GM12873 (cell line): ENCODE data around the gene PML.

Experiments used
- TF ChIP-seq, protein P1 (sequence below): IDR thresholded peaks from 2 replicates; pipeline ENCODE4 v1.5.1; 2012; ENCODE audit warnings: low read depth, mild to moderate bottlenecking, moderate library complexity, low read length, control low read depth; ENCODE audit not compliant: insufficient read depth; ENCODE audit errors: missing control alignments

Gene PML

DNA sequence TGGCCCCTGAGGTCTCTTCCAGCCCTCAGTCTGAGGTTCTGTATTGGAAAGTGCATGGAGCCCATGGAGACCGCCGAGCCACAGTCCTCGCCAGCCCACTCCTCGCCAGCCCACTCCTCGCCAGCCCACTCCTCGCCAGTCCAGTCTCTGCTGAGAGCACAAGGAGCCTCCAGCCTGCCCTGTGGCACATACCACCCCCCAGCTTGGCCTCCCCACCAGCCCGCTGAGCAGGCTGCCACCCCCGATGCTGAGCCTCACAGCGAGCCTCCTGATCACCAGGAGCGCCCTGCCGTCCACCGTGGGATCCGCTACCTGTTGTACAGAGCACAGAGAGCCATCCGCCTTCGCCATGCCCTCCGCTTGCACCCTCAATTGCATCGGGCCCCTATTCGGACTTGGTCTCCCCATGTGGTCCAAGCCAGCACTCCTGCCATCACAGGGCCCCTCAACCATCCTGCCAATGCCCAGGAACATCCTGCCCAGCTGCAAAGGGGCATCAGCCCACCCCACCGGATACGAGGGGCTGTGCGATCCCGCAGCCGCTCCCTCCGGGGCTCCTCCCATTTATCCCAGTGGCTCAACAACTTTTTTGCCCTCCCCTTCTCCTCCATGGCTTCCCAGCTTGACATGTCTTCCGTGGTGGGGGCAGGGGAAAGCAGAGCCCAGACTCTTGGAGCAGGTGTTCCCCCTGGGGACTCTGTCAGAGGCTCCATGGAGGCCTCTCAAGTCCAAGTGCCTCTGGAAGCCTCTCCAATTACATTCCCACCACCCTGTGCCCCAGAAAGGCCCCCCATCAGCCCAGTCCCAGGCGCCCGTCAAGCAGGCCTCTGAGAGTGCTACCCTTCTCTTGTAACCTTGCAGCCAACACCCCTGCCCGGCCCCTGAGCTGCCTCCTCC is 40.9 kb downstream of the PML start:
- TF ChIP-seq, protein P1, sequence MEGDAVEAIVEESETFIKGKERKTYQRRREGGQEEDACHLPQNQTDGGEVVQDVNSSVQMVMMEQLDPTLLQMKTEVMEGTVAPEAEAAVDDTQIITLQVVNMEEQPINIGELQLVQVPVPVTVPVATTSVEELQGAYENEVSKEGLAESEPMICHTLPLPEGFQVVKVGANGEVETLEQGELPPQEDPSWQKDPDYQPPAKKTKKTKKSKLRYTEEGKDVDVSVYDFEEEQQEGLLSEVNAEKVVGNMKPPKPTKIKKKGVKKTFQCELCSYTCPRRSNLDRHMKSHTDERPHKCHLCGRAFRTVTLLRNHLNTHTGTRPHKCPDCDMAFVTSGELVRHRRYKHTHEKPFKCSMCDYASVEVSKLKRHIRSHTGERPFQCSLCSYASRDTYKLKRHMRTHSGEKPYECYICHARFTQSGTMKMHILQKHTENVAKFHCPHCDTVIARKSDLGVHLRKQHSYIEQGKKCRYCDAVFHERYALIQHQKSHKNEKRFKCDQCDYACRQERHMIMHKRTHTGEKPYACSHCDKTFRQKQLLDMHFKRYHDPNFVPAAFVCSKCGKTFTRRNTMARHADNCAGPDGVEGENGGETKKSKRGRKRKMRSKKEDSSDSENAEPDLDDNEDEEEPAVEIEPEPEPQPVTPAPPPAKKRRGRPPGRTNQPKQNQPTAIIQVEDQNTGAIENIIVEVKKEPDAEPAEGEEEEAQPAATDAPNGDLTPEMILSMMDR, result no peak

DNA sequence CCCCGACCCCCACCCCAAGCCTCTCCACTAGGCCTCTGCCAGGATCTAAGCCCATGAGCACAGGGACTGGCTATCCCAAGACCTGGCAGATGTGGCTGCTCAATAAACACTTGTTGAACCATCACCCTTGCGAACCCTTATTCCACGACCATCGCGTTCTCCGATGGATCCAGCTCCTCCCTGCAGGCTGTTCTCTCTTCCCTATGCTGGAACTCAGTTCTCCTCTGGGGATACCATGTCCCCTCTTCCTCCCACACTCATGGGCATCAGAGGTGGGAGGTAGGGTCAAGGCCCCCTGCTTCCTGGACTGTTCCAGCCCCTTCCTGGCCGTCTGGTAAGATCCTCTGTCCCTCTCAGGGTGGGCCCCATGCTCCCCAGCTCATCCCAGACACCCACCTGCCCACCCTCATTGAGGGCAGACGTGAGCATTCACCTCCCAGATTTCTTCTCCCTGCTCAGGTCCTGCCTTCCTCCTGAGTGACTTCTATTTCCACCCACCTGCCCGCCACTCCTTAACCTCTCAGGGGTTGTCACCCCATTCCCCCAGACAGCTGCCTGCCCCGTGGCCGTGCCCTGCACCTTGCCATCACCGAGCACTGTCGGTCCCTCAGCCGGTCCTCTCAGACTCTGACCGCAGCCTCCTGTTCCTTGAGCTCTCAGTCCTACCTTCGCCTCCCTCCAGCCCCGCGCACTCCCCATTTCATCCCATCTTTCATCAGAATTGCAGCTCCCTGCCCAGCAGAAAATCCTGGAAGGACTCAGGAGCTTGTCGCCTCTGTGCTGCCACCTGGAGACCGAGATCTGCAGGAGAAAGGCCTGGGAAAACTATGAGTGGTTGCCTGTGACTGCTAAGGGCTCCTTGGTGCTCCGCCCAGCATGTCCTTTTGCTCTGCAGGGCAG is 42.0 kb downstream of the PML start:
- TF ChIP-seq, protein P1, result peak; percentile 30

DNA sequence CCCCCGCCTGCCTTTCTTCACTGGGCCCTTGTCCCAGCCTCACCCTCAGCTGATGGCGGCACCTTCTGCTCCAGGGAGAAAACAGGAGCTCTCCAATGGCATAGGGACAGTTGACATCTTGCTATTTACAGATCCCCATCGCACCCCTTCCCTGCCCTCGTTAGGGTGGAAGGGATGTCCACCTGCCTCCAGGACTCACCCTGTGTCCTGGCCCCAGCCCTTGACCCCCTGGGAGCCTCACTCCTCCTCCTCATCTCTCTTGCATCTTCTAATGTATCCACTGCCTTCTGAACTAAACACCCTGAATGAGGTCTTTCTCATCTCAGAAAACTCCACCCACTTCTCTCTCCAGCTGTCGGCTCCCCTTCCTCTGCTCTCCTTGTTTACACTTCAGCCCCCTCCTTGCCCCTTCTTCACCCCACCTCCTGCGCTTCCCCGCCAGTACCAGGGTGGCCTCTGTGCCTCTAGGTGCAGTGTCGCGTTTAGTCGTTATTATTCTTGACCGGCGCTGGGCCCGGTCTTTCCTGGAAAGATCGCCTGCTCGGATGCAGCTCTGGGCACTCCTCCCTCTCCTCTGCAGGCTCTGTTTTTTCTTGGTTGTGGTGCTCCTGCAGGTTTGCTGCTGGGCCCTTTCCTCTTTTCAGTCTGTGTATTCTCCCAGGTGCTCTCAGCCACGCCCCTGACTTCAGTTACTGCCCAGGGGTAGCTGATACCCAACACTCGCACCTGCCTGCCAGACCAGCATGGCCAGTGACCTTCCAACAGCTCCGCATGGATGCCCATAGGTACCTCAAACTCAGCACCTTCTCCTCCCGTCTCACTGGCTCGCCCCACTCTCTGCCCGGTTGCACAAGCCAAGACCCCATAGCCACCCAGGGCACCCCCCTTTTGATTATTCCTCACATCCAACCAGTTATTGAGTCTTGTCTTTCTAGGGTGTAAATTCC is 42.9 kb downstream of the PML start:
- TF ChIP-seq, protein P1, result no peak

DNA sequence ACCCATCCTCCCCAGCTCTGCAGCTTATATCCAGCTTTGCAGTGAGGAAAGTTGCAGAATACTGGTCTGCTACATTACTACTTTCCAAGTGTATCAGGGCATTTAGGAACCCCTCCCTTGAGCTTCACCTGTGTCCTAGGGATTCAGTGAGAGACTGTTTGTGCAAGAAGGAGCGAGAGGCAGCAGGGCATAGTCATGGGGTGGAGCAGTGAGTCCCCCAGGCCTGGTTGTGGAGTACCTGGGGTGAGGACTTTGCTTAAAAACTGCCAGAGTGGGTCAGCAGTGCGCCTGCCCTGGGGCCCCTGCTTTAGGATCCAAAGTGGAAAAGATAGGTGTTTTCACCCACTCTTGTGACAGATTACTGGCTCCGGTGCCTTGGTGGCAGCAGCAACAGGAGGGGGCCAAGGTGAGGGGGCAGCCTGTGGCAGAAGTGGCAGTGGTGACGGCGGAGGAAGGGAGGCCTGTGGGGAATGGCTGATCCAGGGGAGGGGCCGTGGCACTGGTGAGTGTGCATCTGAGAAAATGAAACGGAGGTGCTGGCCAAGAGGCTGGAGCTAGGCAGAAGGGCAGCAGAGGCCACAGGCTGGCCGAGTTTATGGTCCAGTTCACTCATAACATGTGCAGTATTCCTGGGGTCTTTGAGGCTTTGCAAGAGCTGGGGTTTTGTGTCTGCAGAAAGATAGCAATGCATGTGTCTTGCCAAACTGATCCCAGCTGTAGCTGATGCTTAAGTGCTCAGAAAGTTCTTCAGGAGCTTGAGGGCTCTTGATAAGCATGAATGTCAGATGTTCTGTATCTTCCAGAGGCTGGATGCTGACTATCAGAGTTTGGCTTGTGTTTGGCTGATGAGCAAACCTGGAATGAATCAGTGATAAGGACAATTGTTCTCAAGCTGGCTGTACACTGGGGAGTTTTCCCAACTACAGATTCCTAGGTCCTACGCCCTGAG is 44.5 kb downstream of the PML start:
- TF ChIP-seq, protein P1, result no peak

DNA sequence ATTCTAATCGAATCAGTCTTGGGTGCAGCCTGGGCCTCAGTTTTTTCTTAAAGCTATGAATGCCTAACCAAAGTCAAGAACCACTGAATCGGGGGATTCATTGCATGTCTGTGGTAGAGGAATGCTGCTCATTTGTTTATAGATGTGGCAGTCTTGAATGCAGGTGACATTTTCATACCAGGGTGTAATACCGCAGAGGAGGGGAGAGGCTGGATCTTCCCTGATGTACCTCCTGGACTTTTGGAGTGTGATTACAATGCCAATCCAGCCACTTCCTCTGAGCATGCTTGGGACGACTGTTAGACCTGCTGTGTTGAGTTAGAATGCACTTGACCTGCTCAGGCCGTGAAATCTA is 45.1 kb downstream of the PML start:
- TF ChIP-seq, protein P1, result no peak

DNA sequence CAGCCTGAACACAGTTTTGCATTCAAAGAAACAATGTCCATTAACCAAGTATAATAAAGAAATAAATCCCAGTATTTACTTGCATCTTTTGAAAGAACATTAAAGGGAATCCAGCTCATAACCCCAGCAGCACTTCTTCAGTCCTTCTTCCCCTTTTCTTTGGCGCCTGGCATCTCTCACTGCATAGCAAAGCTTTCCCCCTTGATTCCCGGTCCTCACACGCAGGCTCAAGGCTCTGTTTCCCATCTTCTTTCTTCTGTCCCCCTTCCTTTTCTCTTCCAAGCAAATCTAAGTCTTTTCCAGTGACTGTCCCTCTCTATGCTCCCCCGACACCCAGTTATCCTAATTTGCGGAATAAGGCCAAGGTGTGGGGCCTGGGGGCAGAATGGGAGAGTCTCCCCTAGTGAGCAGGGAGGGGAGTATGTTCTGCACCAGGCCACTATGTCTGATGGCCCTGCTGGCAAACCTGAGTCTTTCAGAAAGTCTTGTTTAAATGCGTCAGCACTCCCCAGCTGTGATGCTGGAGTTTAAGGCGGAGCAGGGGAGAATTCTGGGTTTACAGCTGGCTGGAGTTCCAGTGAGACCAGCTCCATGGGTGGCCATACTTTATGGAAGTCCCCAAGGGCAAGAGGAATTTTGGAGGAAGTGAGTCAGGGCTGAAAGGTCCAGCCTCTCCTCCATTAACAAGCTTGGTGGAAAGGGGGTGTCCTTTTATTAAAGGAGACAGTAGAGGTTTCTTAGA is 45.8 kb downstream of the PML start:
- TF ChIP-seq, protein P1, result no peak
